Suppressor macrophage treated with lipopolysaccharide for 1 hour (primary cell): ENCODE measurements around the gene CSRNP3.
A peak's percentile ranks its signal among the peaks of the same experiment; 100 is the strongest.

Experiments
- DNase-seq, 3 donors: peaks; one replicate each; pipeline ENCODE4 v3.0.0-alpha.2; 2020 to 2022

Gene CSRNP3

GRCh38 chr2:165472922-165473321, 3.4 kb downstream of the CSRNP3 start:
- DNase-seq: no peak

- no peak for DNase-seq
Observed at GRCh38 chr2:165474619-165475276, 5.2 kb downstream of the CSRNP3 start.

DNA sequence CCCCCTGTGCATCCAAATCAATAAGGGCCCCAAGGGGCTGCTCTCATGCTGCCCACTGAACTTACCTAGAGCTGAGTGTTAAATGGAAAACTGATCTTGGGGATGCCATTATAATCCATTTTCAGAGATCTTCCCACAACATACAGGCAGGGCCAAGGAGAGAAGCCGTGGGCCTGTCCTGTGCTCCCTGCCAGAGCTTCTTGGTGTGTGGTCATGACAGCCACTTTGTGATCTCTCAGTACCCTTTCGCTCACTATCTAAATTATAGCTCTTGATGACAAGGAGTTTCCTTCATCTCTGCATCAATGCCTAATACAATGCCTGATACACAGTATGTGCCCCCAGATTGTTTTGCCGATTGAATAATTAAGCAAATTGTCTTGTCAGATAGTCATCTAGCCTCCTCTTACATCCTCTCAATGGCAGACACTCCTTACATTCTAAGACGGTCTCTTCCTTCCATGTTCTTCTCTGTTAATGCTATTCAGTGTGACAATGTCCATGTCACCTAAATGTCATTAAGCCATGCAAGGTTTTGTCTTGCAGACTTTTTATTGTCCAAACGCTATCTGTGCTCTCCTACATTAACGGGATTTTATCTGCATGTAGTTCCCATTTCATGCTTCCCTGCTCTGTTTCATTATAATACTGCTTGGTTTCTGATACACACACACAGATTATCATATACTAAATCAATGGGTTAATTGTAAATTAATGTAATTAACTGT, 5.9 kb downstream of the CSRNP3 start:
- no peak for DNase-seq

- no peak for DNase-seq
Observed at GRCh38 chr2:165479856-165480255, 10.4 kb downstream of the CSRNP3 start.

- DNase-seq: no peak
Observed at GRCh38 chr2:165494573-165494972, 25.1 kb downstream of the CSRNP3 start.

- DNase-seq: peak in 1 of 3 donors; percentile 3
Observed at GRCh38 chr2:165497659-165498317, 28.3 kb downstream of the CSRNP3 start.

DNA sequence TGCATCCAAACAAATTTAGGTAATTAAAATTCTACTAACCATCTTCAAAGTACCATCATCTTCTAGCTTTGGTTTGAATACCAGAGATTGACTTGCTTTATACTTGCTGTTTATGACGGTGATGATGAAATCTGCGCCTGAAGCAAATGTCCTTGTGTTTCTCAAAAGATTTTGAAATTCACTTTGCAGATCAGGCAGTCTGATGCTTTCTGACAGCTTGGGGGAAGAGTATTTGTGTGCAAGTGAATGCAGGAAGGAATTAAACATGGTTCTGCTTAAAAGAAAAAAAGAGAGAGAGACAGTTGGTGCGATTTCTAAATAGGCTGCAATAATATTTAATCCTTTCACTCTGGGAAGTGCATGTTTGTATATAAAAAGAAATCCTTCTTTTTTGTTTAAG, 29.6 kb downstream of the CSRNP3 start:
- no peak for DNase-seq

- no peak for DNase-seq
Observed at GRCh38 chr2:165500001-165500400, 30.5 kb downstream of the CSRNP3 start.

DNA sequence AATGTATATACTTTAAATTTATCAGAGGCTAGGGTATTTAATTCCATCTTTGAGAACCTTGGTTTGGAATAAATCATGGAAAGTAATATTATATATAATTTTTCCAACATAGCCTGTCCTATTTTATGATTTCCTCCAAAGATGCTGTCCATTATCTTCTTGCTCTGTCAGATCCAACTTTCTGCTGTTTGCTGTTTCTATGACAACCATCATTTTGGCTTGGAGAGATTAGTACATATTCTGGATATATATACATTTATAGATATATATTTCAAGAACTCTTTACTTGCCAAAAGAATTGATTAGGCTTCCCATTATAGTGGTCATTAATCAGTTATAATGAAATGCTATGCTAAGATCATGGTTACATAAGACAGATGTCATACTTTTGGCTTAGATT, 31.3 kb downstream of the CSRNP3 start:
- DNase-seq: no peak

DNA sequence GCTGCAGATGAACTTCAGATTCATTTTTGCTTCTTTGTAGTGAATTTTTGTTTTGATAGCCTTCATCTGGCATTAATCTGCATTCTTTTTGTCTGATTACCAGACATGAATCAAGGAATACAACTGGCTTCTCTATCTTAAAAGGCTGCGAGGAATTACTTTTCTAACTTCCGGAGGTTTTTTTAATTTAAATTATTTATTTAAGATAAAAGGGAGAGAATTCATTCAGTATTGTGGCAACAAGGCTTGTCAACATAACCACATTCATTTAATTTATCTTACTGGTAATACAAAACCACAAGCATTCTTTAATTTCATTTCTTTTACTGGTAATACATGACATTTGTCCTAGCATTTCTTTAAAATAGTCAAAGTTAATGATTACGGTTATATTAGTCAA, 36.0 kb downstream of the CSRNP3 start:
- no peak for DNase-seq

- DNase-seq: no peak
Observed at GRCh38 chr2:165508927-165509326, 39.4 kb downstream of the CSRNP3 start.

GRCh38 chr2:165513479-165513878, 44.0 kb downstream of the CSRNP3 start:
- DNase-seq: no peak

DNA sequence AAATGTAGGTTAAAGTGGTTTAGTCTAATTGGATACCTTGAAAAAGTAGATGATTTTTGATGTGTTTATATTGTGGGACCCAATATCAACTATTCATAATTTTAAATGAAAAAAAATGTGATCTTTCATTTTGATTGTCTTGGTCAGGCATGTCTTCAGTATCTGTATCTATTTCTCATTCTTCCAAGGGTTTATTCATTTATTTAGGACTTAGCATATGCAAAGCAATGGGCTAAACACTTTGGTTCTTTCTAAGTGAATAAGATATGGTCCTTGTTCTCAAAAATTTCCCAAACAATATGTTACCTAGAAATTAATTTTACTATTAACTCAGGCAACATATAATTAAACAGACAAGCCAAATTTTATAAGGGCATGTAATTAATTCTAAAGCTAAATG, 49.1 kb downstream of the CSRNP3 start:
- DNase-seq: no peak

- no peak for DNase-seq
Observed at GRCh38 chr2:165522719-165523118, 53.2 kb downstream of the CSRNP3 start.

DNA sequence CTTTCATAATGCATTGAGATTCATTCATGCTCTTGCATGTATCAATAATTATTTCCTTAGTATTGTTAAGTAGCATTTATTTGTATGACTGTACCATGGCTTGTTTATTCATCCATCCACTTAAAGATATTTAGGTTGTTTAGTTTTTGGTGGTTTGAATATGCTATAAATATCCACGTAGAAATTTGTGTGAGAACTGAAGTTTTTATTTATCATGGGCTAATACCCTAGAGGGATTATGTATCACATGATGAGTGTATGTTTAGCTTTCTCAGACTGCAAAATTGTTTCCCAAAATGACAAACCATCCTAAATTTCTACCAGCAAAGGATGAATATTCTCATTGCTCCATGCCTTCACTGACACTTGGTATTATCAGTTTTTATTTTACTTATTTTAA, 55.2 kb downstream of the CSRNP3 start:
- no peak for DNase-seq

- no peak for DNase-seq
Observed at GRCh38 chr2:165528691-165529090, 59.2 kb downstream of the CSRNP3 start.

DNA sequence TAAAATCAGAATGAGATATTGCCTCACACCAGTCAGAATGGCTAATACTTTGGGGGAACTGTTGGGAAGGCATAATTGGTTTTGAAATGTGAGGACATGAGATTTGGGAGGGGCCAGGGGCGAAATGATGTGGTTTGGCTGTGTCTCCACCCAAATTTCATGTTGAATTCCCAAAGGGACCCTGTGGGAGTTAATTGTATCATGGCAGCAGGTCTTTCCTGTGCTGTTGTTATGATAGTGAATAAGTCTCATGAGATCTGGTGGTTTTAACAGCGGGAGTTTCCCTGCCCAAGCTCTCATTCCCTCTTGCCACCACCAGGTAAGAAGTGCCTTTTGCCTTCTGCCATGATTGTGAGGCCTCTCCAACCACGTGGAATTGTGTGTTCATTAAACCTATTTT, 59.6 kb downstream of the CSRNP3 start:
- no peak for DNase-seq

- DNase-seq: no peak
Observed at GRCh38 chr2:165533331-165533730, 63.8 kb downstream of the CSRNP3 start.

- DNase-seq: no peak
Observed at GRCh38 chr2:165535471-165535870, 66.0 kb downstream of the CSRNP3 start.

- no peak for DNase-seq
Observed at GRCh38 chr2:165536851-165537499, 67.5 kb downstream of the CSRNP3 start.

DNA sequence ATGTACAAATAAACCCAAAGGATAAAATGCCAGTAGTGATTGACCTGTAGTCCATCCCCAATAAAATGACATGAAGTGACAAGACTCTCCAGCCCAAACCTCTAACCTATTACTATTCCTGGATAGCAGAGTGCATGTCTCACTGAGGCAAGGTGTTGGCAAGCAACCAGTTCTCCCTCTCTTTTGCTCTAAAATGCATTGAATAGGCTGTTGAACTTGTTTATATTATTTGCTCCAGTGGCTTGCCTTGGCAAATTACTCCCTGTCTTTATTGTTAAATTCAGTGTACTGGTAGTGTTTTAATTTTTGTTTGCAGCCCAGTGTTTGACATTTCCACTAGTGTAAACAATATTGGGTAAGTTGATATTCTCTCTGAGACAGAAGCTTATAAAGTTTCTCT, 70.5 kb downstream of the CSRNP3 start:
- no peak for DNase-seq

- no peak for DNase-seq
Observed at GRCh38 chr2:165544897-165545296, 75.4 kb downstream of the CSRNP3 start.

GRCh38 chr2:165547900-165548299, 78.4 kb downstream of the CSRNP3 start:
- DNase-seq: no peak

- no peak for DNase-seq
Observed at GRCh38 chr2:165549619-165550018, 80.1 kb downstream of the CSRNP3 start.
